ENCODE measurements around the gene GSTT2B. TPM values are rescaled to one million over a fixed set of nuclear protein-coding genes. Genes with fewer than 3 reads are reported as not detected.
"Not testable (repeated sequence)": the region's sequence is repeated elsewhere in the genome, so short reads cannot be mapped to it uniquely, and the experiment has no call there.

Gene GSTT2B
- total RNA-seq, 1 donor from 2014 or later: 20.1 TPM

DNA sequence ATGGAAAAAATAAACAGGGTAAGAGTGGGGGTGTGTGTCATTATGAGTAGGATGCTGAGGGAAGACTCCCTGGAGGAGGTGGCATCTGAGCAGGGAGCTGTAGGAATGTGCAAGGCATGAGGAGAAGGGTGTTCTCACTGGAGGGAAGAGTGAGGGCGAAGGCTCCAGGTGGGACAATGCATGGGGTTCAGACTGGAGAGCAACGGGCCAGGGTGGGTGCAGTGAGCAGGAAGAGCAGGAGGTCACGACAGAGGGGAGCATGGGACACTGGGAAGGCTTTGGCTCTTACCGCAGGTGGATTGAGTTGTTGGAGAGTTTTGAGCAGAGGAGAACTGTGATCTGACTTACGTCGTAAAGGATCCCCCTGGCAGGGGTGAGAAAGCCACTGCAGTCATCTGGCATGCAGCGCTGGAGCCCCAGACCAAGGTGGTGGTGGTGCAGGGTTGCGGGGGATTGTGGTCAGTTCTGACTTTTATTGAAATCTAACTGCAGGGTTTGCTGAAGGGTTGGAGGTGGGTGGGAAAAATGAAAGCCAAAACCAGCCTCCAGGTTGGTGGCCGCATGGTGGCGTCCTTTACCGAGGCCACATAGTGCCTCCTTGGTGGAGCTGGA, 8.1 kb downstream of the GSTT2B start:
- not testable (repeated sequence) for DNase-seq (ENCODE audit: extremely low read depth, low read depth, low spot score)

DNA sequence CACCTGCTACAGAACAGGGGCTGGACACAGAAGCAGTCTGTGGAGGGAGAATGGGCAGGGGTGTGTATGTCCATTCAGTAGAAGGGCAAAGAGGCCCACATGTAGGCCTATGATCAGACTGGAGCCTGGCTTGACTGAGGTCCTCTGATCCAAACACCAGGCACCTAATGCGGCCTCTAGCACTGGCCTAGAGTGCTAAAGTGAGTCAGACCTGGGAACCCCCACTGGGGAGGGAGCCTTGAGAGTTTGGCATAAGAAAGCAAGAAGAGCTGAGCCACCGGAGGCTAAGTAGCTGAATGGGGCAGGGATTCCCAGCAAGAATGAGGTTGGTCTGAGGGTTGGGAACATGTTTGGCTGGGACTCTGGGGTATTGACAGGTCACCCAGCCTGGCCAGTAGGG, 9.6 kb downstream of the GSTT2B start:
- not testable (repeated sequence) for DNase-seq (ENCODE audit: extremely low read depth, low read depth, low spot score)

DNA sequence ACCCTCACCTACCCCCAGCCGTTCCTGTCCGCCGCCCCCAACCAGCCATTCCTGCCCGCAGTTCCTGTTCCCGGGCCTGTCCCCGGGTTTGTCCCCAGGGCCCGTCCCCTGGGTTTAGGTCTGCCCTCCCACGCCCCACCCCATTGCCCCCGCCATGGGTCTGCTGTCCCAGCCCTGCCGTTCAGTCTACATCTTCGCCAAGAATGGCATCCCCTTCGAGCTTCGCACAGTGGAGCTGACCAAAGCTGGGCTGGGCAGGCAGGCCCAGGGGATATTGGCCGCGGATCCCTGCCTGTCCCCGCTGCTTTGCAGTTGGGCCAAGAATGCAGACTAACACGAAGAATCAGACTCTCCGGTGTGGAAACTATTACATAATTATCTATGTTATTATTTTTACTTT, 11.2 kb downstream of the GSTT2B start:
- DNase-seq (ENCODE audit: extremely low read depth, low read depth, low spot score): not testable (repeated sequence)

DNA sequence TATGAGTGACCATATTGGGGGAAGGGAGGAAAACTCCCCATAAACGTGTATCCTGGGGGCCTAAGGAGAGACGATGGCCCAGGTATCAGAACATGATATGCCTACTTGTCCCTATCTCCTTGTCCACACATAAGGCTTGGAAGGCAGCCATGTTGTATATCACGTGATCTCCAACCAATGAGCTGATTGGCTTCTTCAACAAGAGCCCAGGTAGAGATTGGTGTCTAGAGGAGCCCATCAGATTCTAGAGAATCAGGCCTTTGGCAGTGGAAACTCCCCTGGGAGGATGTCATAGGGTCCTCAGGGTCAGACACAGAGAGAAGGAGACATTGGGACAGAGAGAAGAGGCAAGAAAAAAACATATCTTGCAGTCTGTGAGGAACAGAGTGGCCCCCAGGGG, 13.6 kb downstream of the GSTT2B start:
- not testable (repeated sequence) for DNase-seq (ENCODE audit: extremely low read depth, low read depth, low spot score)

DNA sequence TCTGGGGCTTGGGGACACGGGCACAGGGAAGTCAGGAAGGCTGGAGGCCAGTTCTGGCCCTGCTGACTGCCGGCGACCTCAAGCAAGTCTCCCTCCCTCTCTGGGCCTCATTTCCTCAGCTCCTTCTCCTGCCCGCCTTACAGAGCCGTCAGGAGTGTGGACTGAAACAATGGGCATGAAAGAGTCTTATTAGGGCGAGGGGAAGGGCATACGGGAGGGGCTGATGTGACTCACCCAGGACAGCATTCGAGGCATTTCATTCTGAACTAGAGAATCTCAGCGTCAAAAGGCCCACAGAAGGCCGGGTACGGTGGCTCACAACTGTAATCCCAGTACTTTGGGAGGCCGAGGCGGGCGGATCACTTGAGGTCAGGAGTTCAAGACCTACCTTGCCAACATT, 20.8 kb downstream of the GSTT2B start:
- DNase-seq (ENCODE audit: extremely low read depth, low read depth, low spot score): not testable (repeated sequence)

DNA sequence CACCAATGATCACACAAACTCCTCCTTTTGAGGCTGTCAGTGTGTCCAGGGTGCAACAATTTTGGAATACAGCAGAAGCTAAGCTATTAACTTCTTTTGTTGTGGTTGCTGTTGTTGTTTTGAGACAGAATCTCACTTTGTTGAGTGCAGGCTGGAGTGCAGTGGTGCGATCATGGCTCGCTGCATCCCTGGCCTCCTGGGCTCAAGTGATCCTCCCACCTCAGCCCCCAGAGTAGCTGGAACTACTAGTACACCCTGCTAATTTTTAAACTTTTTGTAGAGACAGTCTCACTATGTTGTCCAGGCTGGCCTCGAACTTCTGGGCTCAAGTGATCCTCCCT, 22.0 kb downstream of the GSTT2B start:
- DNase-seq (ENCODE audit: extremely low read depth, low read depth, low spot score): no peak

DNA sequence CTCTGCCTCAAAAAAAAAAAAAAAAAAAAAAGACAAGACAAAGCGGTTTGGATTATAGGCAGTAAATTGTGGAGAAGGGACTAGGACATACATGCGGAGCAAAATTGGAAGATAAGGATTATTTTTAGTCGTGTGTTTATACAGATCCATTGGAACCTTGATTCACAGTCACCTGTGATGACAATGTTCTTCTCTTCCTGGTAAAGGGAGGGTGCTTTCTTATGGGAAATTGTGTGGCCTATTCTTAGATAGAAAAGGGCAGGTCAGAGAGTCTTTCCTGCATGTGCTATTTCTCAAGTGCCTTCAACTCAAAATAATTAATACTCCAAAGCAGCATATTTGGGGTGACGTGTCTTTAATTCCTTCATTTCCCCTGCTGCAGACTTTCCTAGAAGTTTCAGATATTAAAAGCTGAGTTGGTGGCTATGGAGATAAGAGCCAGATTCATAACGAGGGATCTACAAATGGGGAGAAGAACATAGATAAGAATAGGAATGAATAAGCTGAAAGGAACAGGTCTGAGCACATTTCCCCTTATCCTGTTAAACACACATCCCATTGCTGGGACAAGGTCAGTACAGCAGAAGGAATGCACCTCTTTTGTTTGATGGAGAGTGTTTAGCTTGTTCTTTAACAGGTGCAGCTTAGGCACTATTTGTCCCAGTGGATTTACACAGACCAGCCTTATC, 22.5 kb downstream of the GSTT2B start:
- no peak for DNase-seq (ENCODE audit: extremely low read depth, low read depth, low spot score)

DNA sequence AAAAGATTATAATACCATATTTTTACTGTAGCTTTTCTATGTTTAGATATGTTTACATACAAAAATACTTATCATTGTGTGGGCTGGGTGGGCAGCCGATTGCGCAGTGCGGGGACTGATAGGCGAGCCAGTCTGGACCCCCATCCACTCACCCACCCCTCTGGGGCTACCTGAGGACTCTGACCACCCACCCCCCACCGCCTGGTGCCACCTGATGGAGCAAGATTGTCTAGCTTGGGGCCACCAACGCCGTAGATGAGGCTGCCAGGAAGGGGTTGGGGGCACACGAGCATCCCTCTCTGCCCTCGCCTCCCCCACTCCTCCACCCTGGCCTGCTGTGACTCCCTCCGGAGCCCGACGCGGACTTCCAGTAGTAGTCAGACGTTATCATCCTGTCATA, 34.4 kb downstream of the GSTT2B start:
- DNase-seq (ENCODE audit: extremely low read depth, low read depth, low spot score): no peak

DNA sequence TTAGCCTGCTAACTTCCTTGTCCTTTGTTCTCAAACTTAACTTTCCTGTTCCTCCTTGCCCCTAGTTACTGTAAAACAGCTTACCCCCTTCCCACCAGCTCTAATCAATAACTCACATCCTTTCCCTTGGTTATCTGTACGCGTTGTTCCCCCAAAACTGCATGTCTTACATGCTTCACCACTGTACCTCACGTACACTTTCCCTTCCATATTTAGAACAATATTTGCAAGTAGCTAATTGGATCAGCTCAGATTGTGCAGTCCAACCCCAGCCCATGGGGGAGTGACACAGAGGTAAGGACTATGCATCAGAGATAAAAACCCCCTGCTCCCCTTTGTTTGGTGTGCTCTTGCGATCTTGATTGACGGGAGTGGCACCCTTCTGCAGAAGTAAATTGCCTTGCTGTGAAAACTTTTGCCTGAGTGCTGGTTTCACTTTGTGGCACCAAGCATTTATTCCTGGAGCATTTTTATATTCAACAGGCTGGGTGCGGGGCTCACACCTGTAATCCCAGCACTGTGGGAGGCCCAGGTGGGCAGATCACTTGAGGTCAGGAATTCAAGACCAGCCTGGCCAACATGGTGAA, 35.9 kb downstream of the GSTT2B start:
- no peak for DNase-seq (ENCODE audit: extremely low read depth, low read depth, low spot score)

DNA sequence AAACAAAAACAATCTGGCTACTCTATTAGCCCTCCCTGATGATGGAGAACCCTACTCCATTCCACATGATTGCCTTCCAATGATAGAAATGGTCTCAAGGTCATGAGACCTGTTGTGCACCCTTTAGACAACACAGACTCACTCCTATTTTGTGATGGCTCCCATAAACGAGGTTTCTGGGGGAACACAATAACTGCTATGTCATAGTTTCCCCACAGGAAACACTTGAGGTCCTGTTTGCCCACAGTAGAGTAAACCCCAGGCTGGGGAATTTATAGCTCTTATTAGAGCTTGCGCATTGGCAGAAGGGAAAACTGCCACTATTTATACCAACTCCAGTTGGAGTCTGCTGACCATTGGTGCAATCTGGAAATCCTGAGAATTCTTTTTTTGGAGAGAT, 38.1 kb downstream of the GSTT2B start:
- no peak for DNase-seq (ENCODE audit: extremely low read depth, low read depth, low spot score)

DNA sequence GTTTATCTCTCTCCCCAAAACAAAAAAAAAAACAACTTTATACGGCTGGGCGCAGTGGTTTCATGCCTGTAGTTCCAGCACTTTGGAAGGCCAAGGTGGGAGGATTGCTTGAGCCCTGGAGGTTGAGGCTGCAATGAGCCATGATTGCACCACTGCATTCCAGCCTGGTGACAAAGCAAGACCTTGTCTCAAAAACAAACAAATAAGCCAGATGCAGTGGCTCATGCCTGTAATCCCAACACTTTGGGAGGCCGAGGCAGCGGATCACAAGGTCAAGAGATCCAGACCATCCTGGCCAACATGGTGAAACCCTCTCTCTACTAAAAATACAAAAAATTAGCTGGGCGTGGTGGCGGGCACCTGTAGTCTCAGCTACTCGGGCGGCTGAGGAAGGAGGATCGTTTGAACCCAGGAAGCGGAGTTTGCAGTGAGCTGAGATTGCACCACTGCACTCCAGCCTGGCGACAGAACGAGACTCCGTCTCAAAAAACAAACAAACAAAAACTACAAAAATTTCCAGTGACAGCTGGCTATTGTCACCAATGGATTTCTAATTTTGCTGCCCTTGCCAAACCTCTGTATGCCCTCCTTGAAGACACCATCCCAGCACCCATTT, 39.3 kb downstream of the GSTT2B start:
- DNase-seq (ENCODE audit: extremely low read depth, low read depth, low spot score): not testable (repeated sequence)

DNA sequence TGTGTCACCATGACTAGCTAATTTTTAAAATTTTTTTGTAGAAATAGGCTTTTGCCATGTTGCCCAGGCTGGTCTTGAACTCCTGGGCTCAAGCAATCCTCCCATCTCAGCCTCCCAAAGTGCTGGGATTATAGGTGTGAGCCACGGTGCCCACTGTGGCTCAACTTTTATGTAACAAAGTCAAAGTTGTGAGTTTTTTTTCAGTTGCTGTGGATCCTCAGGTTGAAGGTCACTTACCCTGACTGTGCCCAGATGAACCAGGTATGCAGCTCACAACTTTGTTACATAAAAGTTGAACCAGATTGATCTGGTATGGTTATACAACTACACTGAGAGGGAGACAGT, 40.8 kb downstream of the GSTT2B start:
- DNase-seq (ENCODE audit: extremely low read depth, low read depth, low spot score): not testable (repeated sequence)

DNA sequence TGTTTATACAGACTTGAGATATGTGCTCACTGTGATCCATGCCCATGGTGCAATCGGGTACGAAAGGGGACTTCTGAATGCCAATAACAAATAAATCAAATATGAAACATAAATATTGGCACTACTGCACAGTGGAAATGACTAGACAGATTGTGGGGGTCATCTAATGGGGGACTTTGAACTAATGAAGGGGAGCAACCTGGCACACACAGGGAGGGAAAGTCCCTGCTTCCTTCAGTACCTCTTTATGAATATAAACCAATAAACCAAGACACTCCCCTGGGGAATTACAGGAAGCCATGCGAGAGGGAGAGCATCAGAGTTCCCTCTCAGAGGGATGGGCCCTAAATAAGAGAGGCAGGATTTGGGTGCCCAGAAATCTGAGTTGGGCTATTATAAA, 45.7 kb downstream of the GSTT2B start:
- no peak for DNase-seq (ENCODE audit: extremely low read depth, low read depth, low spot score)

DNA sequence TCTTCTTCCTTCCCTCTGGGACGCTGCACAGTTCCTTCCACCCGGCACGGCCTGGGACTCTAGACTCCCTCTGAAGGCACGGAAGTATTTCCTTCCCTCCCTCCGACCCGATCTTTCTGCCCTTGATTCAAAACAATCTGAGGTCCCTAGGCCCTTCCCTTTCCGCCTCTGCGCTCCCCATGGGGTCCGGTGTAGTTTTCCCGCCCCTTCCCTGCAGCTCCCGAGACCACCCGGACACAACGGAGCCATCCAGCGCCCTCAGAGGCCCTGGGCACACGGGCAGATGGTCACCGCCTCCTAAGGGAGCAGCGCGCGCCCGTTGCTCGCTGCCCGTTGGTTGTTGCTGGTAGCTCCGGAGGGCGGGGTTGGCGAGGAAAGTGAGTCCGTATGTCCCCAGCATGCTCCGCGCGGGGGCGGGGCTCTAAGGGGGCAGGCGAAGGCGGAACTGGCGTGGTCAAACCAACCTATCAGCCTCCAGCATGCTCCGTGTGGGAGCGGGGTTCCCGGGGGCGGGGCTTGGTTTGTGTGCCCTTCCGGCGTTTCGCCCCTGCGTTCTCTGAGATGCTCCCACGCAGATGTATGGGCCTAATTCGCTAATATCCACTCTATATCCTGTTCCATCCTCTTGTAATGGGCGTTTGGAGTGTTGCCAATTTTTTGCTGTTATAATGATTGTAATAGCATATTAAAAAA, 47.2 kb downstream of the GSTT2B start:
- DNase-seq (ENCODE audit: extremely low read depth, low read depth, low spot score): peak; percentile 77

DNA sequence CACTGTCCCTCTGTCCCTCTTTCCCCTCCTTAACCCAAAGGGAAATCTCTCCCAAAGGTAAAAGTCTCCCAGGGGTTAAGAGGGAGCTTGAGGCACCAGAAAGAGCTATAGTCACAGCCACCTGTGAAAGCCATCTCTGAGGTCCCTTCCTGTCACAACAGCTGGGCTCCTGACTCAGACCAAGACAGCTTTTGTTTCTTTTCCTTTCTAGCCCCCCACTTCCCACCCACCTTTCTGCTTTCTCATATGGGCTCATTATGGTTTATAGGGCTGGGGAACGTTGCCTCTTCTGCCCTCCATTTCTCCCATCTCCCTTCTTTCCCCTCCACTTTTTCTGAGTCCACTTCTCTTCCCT, 47.7 kb downstream of the GSTT2B start:
- no peak for DNase-seq (ENCODE audit: extremely low read depth, low read depth, low spot score)

DNA sequence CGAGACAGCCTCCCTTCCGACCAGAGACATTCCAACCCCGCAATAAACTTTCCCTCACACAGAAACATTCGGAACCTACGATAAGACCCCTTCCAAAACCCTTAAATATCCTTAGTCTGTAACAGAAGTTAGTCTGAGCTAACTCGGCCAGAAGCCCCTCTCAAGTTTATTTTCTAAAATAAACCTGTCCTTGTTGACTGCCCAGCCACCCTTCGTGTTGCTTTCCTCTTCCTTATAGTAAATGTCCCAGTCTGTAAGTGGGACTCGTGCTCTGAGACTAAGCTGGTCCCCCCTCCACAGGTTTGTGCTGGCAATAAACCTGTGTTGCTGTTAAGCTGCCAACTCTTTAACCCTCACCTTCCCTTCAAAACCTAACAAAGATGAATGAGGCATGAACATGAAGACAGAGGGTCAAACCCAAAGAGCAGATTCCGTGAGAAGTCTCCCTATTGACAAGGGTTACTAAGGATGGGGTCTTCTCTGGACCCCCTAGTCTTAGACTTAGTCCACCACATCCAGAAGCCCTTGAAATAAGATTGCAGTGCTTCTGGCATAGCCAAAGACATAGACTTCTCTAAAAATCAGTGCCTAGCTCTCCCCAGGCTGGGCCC, 48.6 kb downstream of the GSTT2B start:
- no peak for DNase-seq (ENCODE audit: extremely low read depth, low read depth, low spot score)

DNA sequence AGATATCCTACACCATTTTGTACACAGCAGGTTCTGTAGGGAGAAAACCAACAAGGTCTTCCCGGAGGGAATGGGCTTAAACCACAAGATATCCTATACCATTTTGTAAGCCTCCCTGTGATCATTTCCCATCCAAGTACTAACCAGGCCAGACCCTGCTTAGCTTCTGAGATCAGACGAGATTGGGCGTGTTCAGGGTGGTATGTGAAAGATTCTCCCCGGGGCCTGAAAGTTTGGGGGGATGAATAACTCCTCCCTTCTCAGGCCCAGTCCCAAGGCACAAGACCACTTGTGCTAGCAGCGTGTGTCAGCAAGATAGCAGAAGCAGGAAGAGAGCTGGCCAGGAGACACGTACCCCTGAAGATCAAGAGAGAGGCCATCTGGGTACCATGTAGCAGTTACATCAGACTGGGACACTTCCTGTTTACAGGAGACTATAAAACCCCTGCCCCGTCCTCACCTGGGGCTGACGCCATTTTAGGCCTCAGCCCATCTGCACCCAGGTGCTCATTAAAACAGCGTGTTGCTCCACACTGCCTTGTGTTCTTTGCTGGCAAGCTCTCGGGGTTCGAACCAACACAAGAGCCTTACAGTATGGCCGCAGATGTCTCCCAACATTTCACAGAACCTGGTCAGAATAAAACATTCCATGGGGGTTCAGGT, 49.5 kb downstream of the GSTT2B start:
- no peak for DNase-seq (ENCODE audit: extremely low read depth, low read depth, low spot score)

DNA sequence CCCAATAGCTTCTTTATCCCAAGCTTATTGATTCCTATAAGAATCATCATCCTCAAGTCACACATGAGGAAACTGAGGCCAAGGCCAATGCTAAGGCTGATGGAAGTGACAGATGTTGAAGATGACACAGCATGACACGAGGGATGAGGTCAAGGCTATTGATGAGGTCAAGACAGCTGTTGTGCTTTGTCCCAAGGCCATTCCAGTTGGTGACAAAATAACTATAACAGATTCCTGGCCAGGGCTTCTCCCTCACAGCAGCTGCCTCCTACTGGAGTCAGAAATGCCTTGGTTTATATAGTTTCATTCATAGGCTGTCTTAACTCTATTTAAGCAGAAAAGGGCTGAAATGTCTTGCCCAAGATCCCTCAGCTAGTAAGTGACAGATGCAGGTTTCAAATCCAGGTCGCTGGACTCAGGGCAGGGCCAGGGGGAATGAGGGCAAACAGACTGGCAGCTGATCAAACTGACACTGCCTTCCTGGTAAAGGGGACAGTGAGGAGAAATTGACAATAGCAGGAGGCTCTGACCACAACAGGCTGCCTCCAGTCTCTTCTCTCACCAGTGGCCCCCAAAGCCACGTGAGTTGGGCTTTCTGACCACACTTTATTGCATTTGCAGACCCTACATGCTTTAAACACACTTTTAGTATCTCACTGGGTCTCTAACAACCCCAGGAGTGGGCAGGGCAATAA, 50.4 kb downstream of the GSTT2B start:
- no peak for DNase-seq (ENCODE audit: extremely low read depth, low read depth, low spot score)

DNA sequence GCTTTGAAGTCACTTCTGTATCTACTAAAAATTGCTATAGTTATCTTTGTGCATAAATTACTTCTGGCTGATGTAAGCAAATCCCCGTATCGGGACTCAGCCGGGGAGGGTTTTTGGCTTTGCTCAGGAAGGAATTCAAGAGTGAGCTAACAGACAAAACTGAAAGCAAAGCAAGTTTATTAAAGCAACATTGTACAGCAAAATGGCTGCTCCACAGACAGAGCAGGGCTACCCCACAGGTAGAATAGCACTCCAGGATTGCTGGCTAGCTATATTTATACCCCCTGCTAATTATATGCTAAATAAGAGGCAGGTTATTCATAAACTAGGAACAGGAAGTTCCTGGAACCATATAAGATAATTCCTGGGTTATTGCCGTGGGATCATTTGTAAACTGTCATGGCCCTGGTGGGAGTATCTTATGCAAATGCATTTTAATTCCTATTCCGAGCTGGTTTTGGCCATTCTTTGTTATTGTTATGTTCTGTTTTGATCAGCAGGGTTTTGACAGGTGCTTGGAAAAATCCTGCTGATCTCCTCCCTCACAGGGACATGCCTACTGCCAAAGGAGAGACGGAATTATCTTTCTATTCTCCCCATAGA, 51.6 kb downstream of the GSTT2B start:
- DNase-seq (ENCODE audit: extremely low read depth, low read depth, low spot score): no peak

Data from glomerular endothelial cell (primary cell).